GM10248 (cell line): Measurements from ENCODE around the gene RAB26.

Experiments used
- CTCF ChIA-PET: fragments of 300-600 bp; sonication (Branson Sonifier 250); formaldehyde crosslinking; extraction: SDS; loops from one replicate; lab custom pipeline; 2021; ENCODE audit warnings: antibody characterized with exemption; lab: Yijun Ruan, JAX
- POLR2A ChIA-PET: fragments of 350-650 bp; sonication (Branson Sonifier 250); formaldehyde crosslinking; extraction: SDS; loops from one replicate; lab custom pipeline; 2020; ENCODE audit warnings: antibody characterized with exemption; lab: Yijun Ruan, JAX
- DNase-seq: peaks from one replicate; pipeline ENCODE4 v3.0.0; 2012; ENCODE audit errors: extremely low spot score
- CTCF ChIP-seq: IDR thresholded peaks from 2 replicates; pipeline ENCODE4 v1.5.1; 2012; ENCODE audit warnings: mild to moderate bottlenecking, low read depth; ENCODE audit errors: extremely low read depth, missing control alignments, control extremely low read depth

Gene RAB26

DNA sequence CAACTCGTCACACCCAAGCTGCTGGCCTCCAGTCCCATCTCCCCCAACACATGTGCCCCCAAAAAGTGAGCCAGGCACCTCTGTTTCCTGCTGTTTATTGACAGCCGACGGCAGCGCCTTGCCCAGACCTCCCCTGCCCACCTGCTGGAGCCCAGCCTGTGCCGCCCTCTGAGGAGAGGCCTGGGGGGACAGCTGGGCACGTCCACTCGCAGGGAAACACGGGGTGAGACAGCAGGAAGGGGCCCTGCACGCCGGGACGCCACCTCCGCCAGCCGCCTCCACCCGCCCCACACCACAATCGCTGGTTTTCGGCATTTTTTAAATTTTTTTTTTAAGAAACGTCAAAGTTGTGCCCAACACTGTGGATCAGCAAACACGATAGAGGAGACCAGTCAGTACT lies 28.7 kb downstream of the RAB26 start:
- TF ChIP-seq CTCF, result no peak
- ChIA-PET POLR2A (interaction anchor here (0.9 kb wide), 1 partner anchor 22 kb away, joined by 4 read pairs; the partner anchor contains the start of gene TRAF7), CTCF (no interaction called here)
- no peak for DNase-seq

- no peak for TF ChIP-seq CTCF
- CTCF ChIA-PET, result interaction anchor here (0.8 kb wide), 1 partner anchor 10 kb away, joined by 3 read pairs; no protein-coding TSS in a partner anchor
- no peak for DNase-seq
- POLR2A ChIA-PET, result interaction anchor here (0.9 kb wide), 1 partner anchor 22 kb away, joined by 4 read pairs; the partner anchor contains the start of gene TRAF7
Measured at GRCh38 chr16:2177561-2177960, 29.1 kb downstream of the RAB26 start.

- POLR2A ChIA-PET, result no interaction called here
- no peak for DNase-seq
- no peak for TF ChIP-seq CTCF
- CTCF ChIA-PET, result interaction anchor here (0.8 kb wide), 1 partner anchor 11 kb away, joined by 3 read pairs; no protein-coding TSS in a partner anchor
Measured at GRCh38 chr16:2178321-2179106, 30.1 kb downstream of the RAB26 start.

- ChIA-PET POLR2A (no interaction called here), CTCF (no interaction called here)
- DNase-seq, result no peak
- no peak for TF ChIP-seq CTCF
Measured at GRCh38 chr16:2179107-2179501, 30.7 kb downstream of the RAB26 start.

GRCh38 chr16:2179576-2179975 lies 31.2 kb downstream of the RAB26 start:
- DNase-seq, result no peak
- TF ChIP-seq CTCF, result no peak
- ChIA-PET POLR2A (interaction anchor here (0.6 kb wide), 1 partner anchor 25 kb away, joined by 3 read pairs; no protein-coding TSS in a partner anchor), CTCF (no interaction called here)

DNA sequence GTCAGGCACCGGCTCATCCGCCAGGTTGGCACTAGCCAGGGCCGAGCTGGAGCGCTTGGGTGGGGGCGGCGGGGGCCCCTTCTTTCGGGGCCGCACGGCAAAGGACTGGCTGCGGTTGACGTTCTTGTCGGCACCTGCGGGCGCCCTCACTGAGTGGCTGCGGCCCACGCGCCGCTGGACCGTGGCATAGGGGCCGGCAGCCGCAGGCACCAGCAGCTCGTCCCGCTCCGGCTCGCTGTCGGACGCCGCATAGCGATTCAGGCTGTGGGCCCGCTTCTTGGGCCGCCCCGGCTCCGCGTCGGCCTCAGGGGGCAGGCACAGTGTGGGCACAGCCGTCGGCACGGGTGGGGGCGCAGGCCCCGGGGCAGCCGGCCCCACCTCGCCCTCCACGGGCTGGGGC lies 32.0 kb downstream of the RAB26 start:
- no peak for DNase-seq
- CTCF ChIA-PET, result interaction anchor here (1.1 kb wide), 1 partner anchor 71 kb away, joined by 3 read pairs; the partner anchor contains the start of gene ECI1
- POLR2A ChIA-PET, result no interaction called here
- no peak for TF ChIP-seq CTCF
